GM12801 (cell line): ENCODE results near the gene GALNT9.

Source experiments
- CTCF ChIP-seq: IDR thresholded peaks from one replicate; pipeline ENCODE4 v1.5.1; 2011; ENCODE audit warnings: control low read depth; ENCODE audit not compliant: insufficient read length; ENCODE audit errors: extremely low read depth

The GALNT9 gene

GRCh38 chr12:132189378-132190011 is 139.9 kb downstream of the GALNT9 start:
- no peak for TF ChIP-seq CTCF

- no peak for TF ChIP-seq CTCF
Observed at GRCh38 chr12:132188916-132189325, 140.5 kb downstream of the GALNT9 start.

GRCh38 chr12:132188451-132188901 is 140.9 kb downstream of the GALNT9 start:
- no peak for TF ChIP-seq CTCF

- no peak for TF ChIP-seq CTCF
Observed at GRCh38 chr12:132187646-132188450, 141.5 kb downstream of the GALNT9 start.

- no peak for TF ChIP-seq CTCF
Observed at GRCh38 chr12:132186857-132187620, 142.3 kb downstream of the GALNT9 start.

GRCh38 chr12:132186208-132186856 is 143.1 kb downstream of the GALNT9 start:
- TF ChIP-seq CTCF, result no peak

GRCh38 chr12:132185705-132186104 is 143.7 kb downstream of the GALNT9 start:
- no peak for TF ChIP-seq CTCF
